IPS-20b (cell line): ENCODE results near the gene NECTIN2.
A peak's percentile ranks its signal among the peaks of the same experiment; 100 is the strongest.
"Not testable (repeated sequence)": the region's sequence is repeated elsewhere in the genome, so short reads cannot be mapped to it uniquely, and the experiment has no call there.

Source experiments
- H3K27ac ChIP-seq: one replicate; pipeline ENCODE4 v1.5.1; 2013; ENCODE audit warnings: low read length
- H3K27me3 ChIP-seq: 2 replicates; pipeline ENCODE4 v1.6.1; 2013; ENCODE audit warnings: mild to moderate bottlenecking, low read length, inconsistent platforms; ENCODE audit not compliant: insufficient read depth
- H3K36me3 ChIP-seq: 2 replicates; pipeline ENCODE4 v1.6.1; 2013; ENCODE audit warnings: low read depth, mild to moderate bottlenecking, inconsistent platforms, low read length, moderate library complexity; ENCODE audit not compliant: insufficient read depth
- H3K4me1 ChIP-seq: 2 replicates; pipeline ENCODE4 v1.6.1; 2013; ENCODE audit warnings: mild to moderate bottlenecking, control low read depth, inconsistent platforms, low read length, moderate library complexity; ENCODE audit not compliant: insufficient read depth
- H3K4me3 ChIP-seq: 2 replicates; pipeline ENCODE4 v1.5.1; 2013; ENCODE audit warnings: mild to moderate bottlenecking, low read length, inconsistent platforms
- H3K9ac ChIP-seq: 2 replicates; pipeline ENCODE4 v1.6.1; 2013; ENCODE audit warnings: low read depth, mild to moderate bottlenecking, inconsistent platforms, low read length, moderate library complexity
- H3K9me3 ChIP-seq: 2 replicates; pipeline ENCODE4 v1.6.1; 2013; ENCODE audit warnings: mild to moderate bottlenecking, low read depth, low read length, inconsistent platforms; ENCODE audit not compliant: insufficient read depth

Gene NECTIN2

DNA sequence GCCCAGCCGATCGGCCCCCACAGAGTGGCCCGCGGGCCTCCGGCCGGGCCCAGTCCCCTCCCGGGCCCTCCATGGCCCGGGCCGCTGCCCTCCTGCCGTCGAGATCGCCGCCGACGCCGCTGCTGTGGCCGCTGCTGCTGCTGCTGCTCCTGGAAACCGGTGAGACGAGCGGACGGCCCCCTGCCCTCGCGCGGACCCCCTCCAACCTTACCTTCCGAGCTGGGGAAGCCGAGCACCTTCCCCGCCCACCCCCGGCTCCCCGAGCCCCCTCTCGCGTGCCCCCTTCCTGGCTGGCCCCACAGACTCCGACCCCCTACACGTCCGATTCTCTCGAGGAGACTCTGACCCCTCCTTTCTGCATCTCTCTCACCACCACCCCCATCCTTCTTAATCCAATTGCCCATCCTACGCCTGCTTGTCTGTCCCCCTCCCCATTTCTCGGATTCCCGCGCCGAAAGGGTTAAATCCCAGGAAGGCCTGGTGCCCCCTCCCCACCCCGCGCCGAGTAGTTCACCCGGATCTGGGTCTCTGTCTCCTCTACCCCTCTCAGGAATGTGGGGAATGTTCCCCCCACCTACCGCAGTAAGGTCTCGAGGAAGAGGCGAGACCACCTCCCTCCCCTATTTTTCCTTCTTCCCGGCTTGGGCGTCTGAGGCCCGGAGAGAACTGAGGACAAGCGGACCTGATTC, 502 bp downstream of the NECTIN2 start:
- Histone ChIP-seq H3K4me3 (peak overlapping the region; percentile 76), H3K27me3 (peaks cover 4% of the 10 kb centered on the region), H3K9me3 (no peaks in the 10 kb centered on the region), H3K27ac (peak overlapping the region; percentile 86), H3K36me3 (peaks cover 10% of the 10 kb centered on the region; the same call in 1 of the 2 replicates), H3K4me1 (peaks cover 20% of the 10 kb centered on the region), H3K9ac (peak overlapping the region; percentile 93)

DNA sequence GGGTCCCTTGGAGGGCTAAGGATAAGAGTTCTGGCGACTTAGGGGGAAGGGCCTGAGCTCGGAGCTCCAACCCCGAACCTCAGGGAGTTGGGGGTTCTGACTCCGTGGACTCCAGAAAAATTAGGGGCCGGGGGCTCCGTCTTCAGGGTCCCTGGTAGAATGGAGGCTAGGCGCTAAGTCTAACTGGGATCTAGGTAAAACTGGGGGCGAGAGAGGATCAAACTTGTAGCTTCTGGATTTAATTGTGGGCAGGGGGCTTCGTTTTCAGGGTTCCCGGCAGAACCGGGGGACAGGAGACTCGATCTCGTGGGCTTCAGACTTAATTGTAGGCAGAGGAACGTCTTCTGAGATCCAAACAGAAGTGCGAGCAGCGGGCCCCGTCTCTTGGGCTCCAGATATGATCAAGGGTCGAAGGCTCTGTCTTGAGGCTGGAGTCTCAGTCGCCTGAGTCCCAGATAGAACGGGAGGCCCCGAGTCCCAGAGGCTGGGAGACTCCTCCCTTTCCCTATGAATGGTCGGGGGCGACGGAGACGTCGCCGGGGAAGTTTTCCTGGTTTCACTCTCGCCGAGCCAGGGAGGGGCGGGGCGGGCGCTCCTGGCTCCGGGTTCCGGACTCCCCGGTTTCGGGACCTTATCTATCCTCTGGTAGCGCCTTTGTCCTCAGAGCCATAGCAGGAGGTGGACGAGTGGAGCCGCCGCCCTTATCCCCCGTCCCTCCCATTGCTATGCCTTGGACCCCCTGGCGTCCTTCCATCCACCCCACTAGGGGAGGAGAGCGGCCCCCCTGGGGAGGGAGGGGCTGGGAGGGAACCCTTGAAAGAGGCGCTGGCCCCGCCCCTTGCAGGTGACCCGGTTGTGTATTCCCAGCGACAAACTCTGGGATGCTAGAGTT, 1.3 kb downstream of the NECTIN2 start:
- H3K4me3 ChIP-seq, result peak overlapping the region; percentile 76

DNA sequence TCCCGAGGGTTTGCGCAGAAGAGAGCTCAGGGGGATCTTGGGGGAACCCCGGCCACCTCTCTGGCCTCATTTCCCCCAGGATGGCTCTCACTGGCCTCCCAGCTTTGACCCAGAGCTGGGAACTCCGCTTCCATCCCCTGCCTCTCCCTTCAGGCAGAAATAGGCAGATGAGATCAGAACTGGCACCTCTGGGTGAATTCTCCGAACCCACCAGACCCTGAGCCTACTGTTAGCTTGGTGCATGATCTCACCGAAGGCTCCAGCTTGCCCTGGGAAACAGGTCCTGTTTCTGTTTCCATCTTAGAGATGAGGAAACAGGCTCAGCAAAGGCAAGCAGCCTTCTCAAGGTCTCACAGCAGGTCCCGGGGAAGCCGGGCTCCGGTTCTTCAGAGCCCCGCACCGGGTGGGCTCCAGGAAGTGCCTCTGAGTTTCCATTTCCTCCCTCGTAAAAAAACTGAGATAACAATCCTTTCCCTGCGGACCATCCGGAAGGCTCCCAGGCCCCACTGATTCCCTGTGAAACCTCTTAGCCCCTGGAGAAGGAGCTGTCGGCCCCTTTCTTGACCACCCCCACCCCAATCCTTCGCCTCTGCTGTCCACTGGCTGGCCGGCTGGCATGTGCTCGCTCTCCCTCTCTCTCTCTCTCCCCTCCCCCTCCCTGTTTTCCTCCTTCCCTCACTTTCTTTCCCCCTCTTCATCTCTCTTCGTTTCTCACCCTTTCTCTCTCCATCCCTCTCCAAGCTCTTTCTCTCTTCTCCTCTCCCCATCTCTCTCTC, 2.1 kb downstream of the NECTIN2 start:
- Histone ChIP-seq H3K4me3 (peak overlapping the region; percentile 76), H3K36me3 (peaks cover 10% of the 10 kb centered on the region; the same call in 1 of the 2 replicates)

More for the DNA sequence above, 1.3 kb downstream of the NECTIN2 start:
- peaks cover 4% of the 10 kb centered on the region for H3K27me3 ChIP-seq
- H3K9ac ChIP-seq, result peak overlapping the region; percentile 93
- H3K4me1 ChIP-seq, result peaks cover 20% of the 10 kb centered on the region
- peak overlapping the region; percentile 86 for H3K27ac ChIP-seq
- H3K36me3 ChIP-seq, result peaks cover 10% of the 10 kb centered on the region; the same call in 1 of the 2 replicates
- no peaks in the 10 kb centered on the region for H3K9me3 ChIP-seq

DNA sequence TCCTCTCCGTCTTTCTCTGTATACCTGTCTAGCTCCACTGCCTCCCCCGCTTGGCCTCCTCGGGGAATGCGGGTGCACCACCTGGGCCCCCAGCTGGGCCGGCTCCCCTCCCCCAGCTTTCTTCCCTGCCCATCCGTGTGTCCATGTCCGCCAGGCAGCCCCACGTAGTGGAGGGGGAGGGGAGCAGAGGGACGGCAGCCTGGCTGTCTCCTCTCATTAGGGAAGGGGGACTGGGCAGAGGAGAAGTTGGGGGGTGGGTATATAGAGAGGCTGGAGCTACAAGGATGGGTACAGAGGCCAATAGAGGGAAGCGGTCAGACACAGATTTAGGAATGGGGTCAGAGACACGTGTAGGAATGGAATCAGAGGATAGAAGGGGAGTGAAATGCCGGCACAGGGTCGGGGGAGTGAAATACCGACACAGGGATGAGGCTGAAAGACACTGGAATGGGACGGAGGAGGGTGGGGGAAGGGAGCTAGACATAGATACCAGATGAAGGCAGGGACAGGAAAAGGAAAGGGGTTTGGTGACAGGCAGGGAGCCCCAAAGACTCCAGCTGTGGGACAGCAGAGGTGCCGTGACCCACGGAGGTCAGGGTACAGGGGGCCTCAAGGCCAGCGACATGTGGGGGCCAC, 2.8 kb downstream of the NECTIN2 start:
- peak overlapping the region; percentile 93; the same call in 1 of the 2 replicates for H3K9ac ChIP-seq
- no peaks in the 10 kb centered on the region for H3K9me3 ChIP-seq
- H3K27ac ChIP-seq, result peak overlapping the region; percentile 53
- peaks cover 20% of the 10 kb centered on the region for H3K4me1 ChIP-seq
- H3K27me3 ChIP-seq, result peaks cover 4% of the 10 kb centered on the region
- peaks cover 10% of the 10 kb centered on the region; the same call in 1 of the 2 replicates for H3K36me3 ChIP-seq
- H3K4me3 ChIP-seq, result peak overlapping the region; percentile 76

More for the DNA sequence above, 2.1 kb downstream of the NECTIN2 start:
- H3K27ac ChIP-seq, result peak overlapping the region; percentile 53
- peaks cover 4% of the 10 kb centered on the region for H3K27me3 ChIP-seq
- no peaks in the 10 kb centered on the region for H3K9me3 ChIP-seq
- H3K4me1 ChIP-seq, result peaks cover 20% of the 10 kb centered on the region
- peak overlapping the region; percentile 93 for H3K9ac ChIP-seq

DNA sequence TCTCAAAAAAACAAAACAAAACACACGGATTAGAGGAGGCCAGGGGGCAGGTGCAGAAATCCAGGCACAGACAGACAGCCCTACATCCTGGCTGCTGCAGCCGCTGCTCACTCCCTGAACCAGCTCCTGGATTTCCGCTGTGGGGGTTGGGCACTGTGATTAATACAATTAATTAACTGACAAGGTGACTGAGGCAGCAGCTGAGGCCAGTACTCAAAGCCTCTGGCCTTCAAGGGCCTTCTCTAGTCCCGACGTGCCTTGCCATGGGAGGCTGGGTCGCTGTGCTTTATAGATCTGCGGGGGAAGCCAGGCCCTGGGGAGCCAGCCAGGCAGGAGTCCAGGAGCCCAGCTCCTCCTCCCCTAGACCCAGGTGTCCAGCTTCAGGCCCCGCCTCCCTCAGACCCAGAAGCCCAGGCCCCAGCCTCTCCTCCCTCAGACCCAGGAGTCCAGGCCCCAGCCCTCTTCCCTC, 4.6 kb downstream of the NECTIN2 start:
- peak overlapping the region; percentile 93; the same call in 1 of the 2 replicates for H3K9ac ChIP-seq
- no peaks in the 10 kb centered on the region for H3K27me3 ChIP-seq
- no peak overlapping the region; the same call in 1 of the 2 replicates for H3K4me3 ChIP-seq
- H3K27ac ChIP-seq, result no peak overlapping the region
- H3K4me1 ChIP-seq, result peaks cover 17% of the 10 kb centered on the region
- no peaks in the 10 kb centered on the region for H3K9me3 ChIP-seq
- H3K36me3 ChIP-seq, result peaks cover 15% of the 10 kb centered on the region

DNA sequence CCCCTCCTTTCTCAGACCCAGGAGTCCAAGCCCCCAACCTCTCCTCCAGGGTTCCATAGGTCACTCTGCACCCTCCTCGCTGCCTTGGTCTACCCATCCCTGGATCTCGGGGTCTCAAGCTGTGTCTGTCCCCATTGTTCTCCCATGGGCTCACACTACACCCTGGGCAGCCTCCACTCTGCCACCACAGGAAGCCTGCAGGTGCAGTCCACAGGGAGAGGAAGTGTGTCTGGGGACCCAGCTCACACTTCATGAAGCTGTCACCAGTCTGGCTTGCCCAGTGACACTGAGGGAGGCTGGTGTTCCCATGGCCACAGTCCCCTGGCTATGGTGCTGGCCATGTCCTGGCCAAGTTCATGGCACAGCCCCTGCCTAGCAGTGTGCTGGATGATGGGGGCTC, 5.3 kb downstream of the NECTIN2 start:
- peaks cover 17% of the 10 kb centered on the region for H3K4me1 ChIP-seq
- H3K9me3 ChIP-seq, result no peaks in the 10 kb centered on the region
- no peak overlapping the region for H3K9ac ChIP-seq
- H3K4me3 ChIP-seq, result no peak overlapping the region
- no peak overlapping the region for H3K27ac ChIP-seq
- peaks cover 17% of the 10 kb centered on the region for H3K36me3 ChIP-seq
- no peaks in the 10 kb centered on the region for H3K27me3 ChIP-seq

DNA sequence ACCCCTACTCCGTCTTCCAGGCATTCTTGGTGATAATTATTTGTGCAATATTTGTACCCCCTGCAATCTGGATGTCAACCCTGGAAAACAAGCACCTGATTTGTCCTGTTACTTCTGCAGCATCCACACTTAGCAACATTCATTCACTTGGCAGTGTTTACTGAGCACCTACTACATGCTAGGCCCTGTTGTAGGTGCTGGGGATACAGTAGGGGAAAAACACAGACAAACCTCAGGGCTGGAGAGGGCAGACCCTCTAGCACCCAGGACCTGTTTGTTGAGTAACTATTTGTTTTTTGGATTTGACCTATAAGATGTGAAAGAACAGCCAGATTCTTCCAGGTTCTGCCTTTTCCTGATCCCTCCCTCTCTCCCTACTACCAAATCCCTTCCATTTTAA, 9.5 kb downstream of the NECTIN2 start:
- Histone ChIP-seq H3K27me3 (no peaks in the 10 kb centered on the region), H3K4me3 (no peak overlapping the region), H3K36me3 (peaks cover 21% of the 10 kb centered on the region), H3K9me3 (no peaks in the 10 kb centered on the region), H3K9ac (no peak overlapping the region), H3K27ac (no peak overlapping the region), H3K4me1 (peaks cover 2% of the 10 kb centered on the region; the same call in 1 of the 2 replicates)

DNA sequence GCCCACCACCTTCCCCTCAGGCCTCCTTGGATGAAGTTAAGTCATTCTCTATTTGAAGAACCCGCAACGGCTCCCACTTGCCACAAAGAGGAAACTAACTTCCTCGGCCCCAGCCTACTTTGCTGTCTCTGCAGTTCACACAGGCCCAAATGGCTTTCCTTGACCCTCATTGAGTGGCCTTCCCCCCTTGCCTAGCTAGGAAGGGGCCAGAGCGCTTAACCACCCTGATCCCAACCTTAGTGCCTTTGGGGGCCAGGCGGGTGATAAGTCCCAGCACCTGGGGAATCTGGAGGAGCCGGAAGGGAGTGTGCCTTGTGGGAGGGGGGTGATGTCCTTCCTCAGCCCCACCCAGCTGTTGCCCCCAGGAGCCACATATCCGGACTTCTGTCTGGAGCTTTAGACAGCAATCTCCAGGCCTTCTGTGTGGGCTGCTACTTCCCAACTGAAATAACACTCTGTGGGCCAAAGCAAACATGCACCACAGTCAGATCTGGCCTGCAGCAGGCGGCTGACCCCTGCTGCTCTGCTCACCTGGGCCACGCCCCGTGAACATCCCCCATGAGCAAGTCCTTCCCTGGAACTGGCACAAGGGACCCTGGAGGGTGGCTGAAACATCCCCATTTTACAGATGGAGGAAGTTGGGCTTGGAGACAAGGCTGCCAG, 10.5 kb downstream of the NECTIN2 start:
- Histone ChIP-seq H3K9me3 (no peaks in the 10 kb centered on the region), H3K4me1 (no peaks in the 10 kb centered on the region), H3K9ac (no peak overlapping the region), H3K36me3 (peaks cover 30% of the 10 kb centered on the region), H3K27ac (no peak overlapping the region), H3K4me3 (no peak overlapping the region), H3K27me3 (no peaks in the 10 kb centered on the region)

DNA sequence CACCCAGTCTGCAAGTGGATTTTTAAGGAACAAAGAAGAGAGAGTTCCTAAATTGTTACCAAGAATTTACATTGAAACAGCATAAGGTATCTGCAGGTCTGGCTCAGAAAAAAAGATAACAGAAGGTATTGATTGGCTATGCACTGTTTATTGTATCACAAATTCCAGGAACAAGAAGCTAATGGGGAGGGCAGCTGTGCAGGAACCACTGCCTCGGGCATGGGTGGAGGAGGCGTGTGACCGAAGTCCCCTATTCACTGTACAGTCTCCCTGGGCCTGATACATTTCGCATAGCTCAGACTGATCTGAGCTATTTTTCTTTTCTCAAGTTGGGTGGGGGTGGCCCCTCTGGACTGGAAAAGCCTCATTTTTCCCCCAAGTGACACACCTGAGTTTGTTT, 11.7 kb downstream of the NECTIN2 start:
- no peaks in the 10 kb centered on the region for H3K9me3 ChIP-seq
- H3K27ac ChIP-seq, result no peak overlapping the region
- no peaks in the 10 kb centered on the region for H3K27me3 ChIP-seq
- H3K4me1 ChIP-seq, result no peaks in the 10 kb centered on the region
- H3K9ac ChIP-seq, result no peak overlapping the region
- no peak overlapping the region for H3K4me3 ChIP-seq
- H3K36me3 ChIP-seq, result peaks cover 35% of the 10 kb centered on the region

DNA sequence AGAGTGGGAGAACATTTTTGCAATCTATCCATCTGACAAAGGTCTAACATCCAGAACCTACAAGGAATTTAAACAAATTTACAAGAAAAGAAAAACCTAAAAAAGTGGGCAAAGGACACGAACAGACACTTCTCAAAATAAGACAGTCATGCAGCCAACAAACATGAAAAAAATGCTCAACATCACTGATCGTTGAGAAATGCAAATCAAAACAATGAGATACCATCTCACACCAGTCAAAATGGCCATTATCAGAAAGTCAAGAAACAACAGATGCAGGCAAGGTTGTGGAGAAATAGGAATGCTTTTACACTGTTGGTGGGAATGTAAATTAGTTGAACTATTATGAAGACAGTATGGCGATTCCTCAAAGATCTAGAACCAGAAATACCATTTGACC, 15.5 kb downstream of the NECTIN2 start:
- H3K4me1 ChIP-seq, H3K4me3 ChIP-seq, H3K27ac ChIP-seq, H3K9ac ChIP-seq, H3K27me3 ChIP-seq, H3K9me3 ChIP-seq: not testable (repeated sequence)
- peaks cover 48% of the 10 kb centered on the region for H3K36me3 ChIP-seq
